Endothelial cell of umbilical vein (primary cell): ENCODE results near the gene TNFRSF1B. TPM values are rescaled to one million over a fixed set of nuclear protein-coding genes. Genes with fewer than 3 reads are reported as not detected.

ENCODE experiments used
- BruUV-seq: library from RNA; stranded (reverse); fragments of 400-500 nt; replicated peaks from 2 replicates; lab custom pipeline; 2021; lab: Mats Ljungman, UMichigan
- CTCF ChIA-PET: fragments of 300-600, 350-600 bp; sonication (Branson Sonifier 250); formaldehyde crosslinking; loops from one replicate; lab custom pipeline; 2021; ENCODE audit warnings: antibody characterized with exemption, inconsistent platforms; lab: Charles Lee
- POLR2A ChIA-PET: fragments of 300-600, 350-600 bp; sonication (Branson Sonifier 250); formaldehyde crosslinking; loops from one replicate; lab custom pipeline; 2021; ENCODE audit warnings: antibody characterized with exemption, inconsistent platforms; lab: Charles Lee
- DNase-seq: peaks from one replicate; pipeline ENCODE4 v3.0.0-alpha.2; 2011; ENCODE audit warnings: low read depth, low spot score
- FAIRE-seq: peaks from 2 replicates; lab custom pipeline; 2011; peaks lifted over from hg19 to GRCh38; lab: Jason Lieb, UNC
- H2AFZ ChIP-seq: 2 replicates; pipeline ENCODE4 v1.6.0; 2012; ENCODE audit warnings: low read depth, low read length, control low read depth, inconsistent platforms
- H3K27ac ChIP-seq: 2 replicates; pipeline ENCODE4 v1.5.1; 2011; ENCODE audit warnings: low read depth, mild to moderate bottlenecking, control low read depth, low read length, moderate library complexity; ENCODE audit not compliant: insufficient read depth
- H3K27me3 ChIP-seq, 2 experiments: 2 replicates each; pipeline versions ENCODE4 v1.6.0 to v1.6.1; 2011; ENCODE audit warnings: low read length in 2 of 2, mixed read lengths in 1 of 2; ENCODE audit not compliant: control insufficient read depth in 2 of 2, insufficient read depth in 2 of 2
- H3K36me3 ChIP-seq, 2 experiments: 2 replicates in 1 of 2; 3 replicates in 1 of 2; pipeline ENCODE4 v1.5.1; 2011; ENCODE audit warnings: low read length in 2 of 2, mild to moderate bottlenecking in 1 of 2, moderate library complexity in 1 of 2; ENCODE audit not compliant: control insufficient read depth in 2 of 2, insufficient read depth in 2 of 2; ENCODE audit errors: extremely low read depth in 1 of 2
- H3K4me1 ChIP-seq: 3 replicates; pipeline ENCODE4 v1.5.1; 2011; ENCODE audit warnings: mild to moderate bottlenecking, low read length; ENCODE audit not compliant: control insufficient read depth, insufficient read depth; ENCODE audit errors: extremely low read depth
- H3K4me2 ChIP-seq: 2 replicates; pipeline ENCODE4 v1.6.1; 2011; ENCODE audit warnings: low read length, control low read depth, mixed read lengths; ENCODE audit not compliant: insufficient read depth
- H3K4me3 ChIP-seq, 3 experiments: fragments of 200-600 bp in 1 of 3; sonication (generic), shearing (Covaris generic) in 1 of 3; replicated peaks in 1 of 3; 2 replicates each; pipeline ENCODE4 v1.5.1; 2011 to 2016; ENCODE audit warnings: control low read depth in 3 of 3, low read length in 3 of 3, mild to moderate bottlenecking in 2 of 3, inconsistent platforms in 1 of 3, low read depth in 1 of 3, moderate library complexity in 1 of 3; ENCODE audit not compliant: insufficient read depth in 1 of 3
- H3K79me2 ChIP-seq: 2 replicates; pipeline ENCODE4 v1.6.0; 2012; ENCODE audit warnings: low read length, inconsistent platforms; ENCODE audit not compliant: control insufficient read depth, insufficient read depth
- H3K9ac ChIP-seq: replicated peaks from 2 replicates; pipeline ENCODE3; 2011; ENCODE audit warnings: low read length, control low read depth; ENCODE audit not compliant: insufficient read depth; ENCODE audit errors: extremely low read depth
- H3K9me1 ChIP-seq: replicated peaks from 3 replicates; pipeline ENCODE4 v1.6.0; 2011; ENCODE audit warnings: mild to moderate bottlenecking, low read length; ENCODE audit not compliant: control insufficient read depth, insufficient read depth; ENCODE audit errors: extremely low read depth
- H3K9me3 ChIP-seq: replicated peaks from 2 replicates; pipeline ENCODE4 v1.5.1; 2012; ENCODE audit warnings: low read length, inconsistent platforms; ENCODE audit not compliant: control insufficient read depth, insufficient read depth
- H4K20me1 ChIP-seq: replicated peaks from 2 replicates; pipeline ENCODE3; 2011; ENCODE audit warnings: mild to moderate bottlenecking, low read length; ENCODE audit not compliant: control insufficient read depth, insufficient read depth; ENCODE audit errors: extremely low read depth
- CTCF ChIP-seq, 2 donors: IDR thresholded peaks; 1 replicate in 1 of 2; 2 replicates in 1 of 2; pipeline ENCODE4 v1.5.1; 2011; ENCODE audit warnings: low read length in 2 of 2, mild to moderate bottlenecking in 2 of 2, moderate library complexity in 2 of 2, control low read depth in 1 of 2, inconsistent platforms in 1 of 2, low read depth in 1 of 2; ENCODE audit not compliant: insufficient read depth in 1 of 2; ENCODE audit errors: extremely low read depth in 1 of 2
- EZH2 ChIP-seq: IDR thresholded peaks from 2 replicates; pipeline ENCODE4 v1.6.1; 2012; ENCODE audit warnings: borderline replicate concordance, low read depth, mild to moderate bottlenecking, moderate library complexity, low read length, inconsistent platforms; ENCODE audit not compliant: severe bottlenecking
- FOS ChIP-seq: IDR thresholded peaks from 2 replicates; pipeline ENCODE4 v1.6.1; 2011; ENCODE audit warnings: mild to moderate bottlenecking, low read length, moderate library complexity, borderline replicate concordance; ENCODE audit not compliant: insufficient read depth
- GATA2 ChIP-seq: IDR thresholded peaks from 2 replicates; pipeline ENCODE4 v1.7.0; 2011; ENCODE audit warnings: low read depth, mild to moderate bottlenecking, moderate library complexity, mixed read lengths, low read length; ENCODE audit not compliant: insufficient read length, insufficient read depth
- JUN ChIP-seq: IDR thresholded peaks from 2 replicates; pipeline ENCODE4 v1.6.1; 2011; ENCODE audit warnings: borderline replicate concordance, low read depth; ENCODE audit not compliant: insufficient read length, insufficient read depth
- MAX ChIP-seq: IDR thresholded peaks from 2 replicates; pipeline ENCODE4 v1.6.1; 2011; ENCODE audit not compliant: insufficient read depth, insufficient read length
- MYC ChIP-seq: IDR thresholded peaks from one replicate; pipeline ENCODE4 v1.6.1; 2011; ENCODE audit warnings: mild to moderate bottlenecking, low read depth, low read length
- POLR2A ChIP-seq: IDR thresholded peaks from 2 replicates; pipeline ENCODE4 v1.6.1; 2012; ENCODE audit warnings: low read depth, mild to moderate bottlenecking, control low read depth, low read length
- POLR2AphosphoS5 ChIP-seq: IDR thresholded peaks from 2 replicates; pipeline ENCODE4 v1.6.1; 2012; ENCODE audit warnings: low read depth, mild to moderate bottlenecking, control low read depth, low read length, moderate library complexity; ENCODE audit not compliant: insufficient read depth
- dilution Hi-C: fragments of 300-500 bp; cut with MboI; formaldehyde crosslinking; loops from one replicate; pipeline ENCODE4 v1.15.0; 2019; ENCODE audit warnings: low sequenced_read_pairs; ENCODE audit not compliant: extremely low pct_ligation_motif_present
- intact Hi-C: fragments of 100-400 bp; cut with micrococcal nuclease; formaldehyde crosslinking; loops from one replicate; pipeline ENCODE4 v1.10.0; 2022
- polyA plus RNA-seq, 4 experiments: library from polyadenylated mRNA; depleted of rRNA in 3 of 4; stranded (reverse) in 3 of 4; unstranded in 1 of 4; fragments of >200 nt; gene quantifications; 2 replicates each; pipeline versions ENCODE4 v1.2.1 to v1.2.3, GENCODE V29; 2011 to 2012; ENCODE audit warnings: missing spikeins in 1 of 4
- total RNA-seq: library from RNA; stranded (reverse); gene quantifications from 2 replicates; pipeline ENCODE4 v1.2.3, GENCODE V29; 2021

TNFRSF1B gene
- total and polyA plus RNA-seq, 2 donors (not counting 3 experiments of a cell fraction or from before 2014, with no cell fraction given), result 53.6 to 65.9 TPM

GRCh38 chr1:12180903-12181302 lies 14.1 kb downstream of the TNFRSF1B start:
- H3K4me1 ChIP-seq, result peaks cover 44% of the 10 kb centered on the region
- DNase-seq, result no peak
- H3K36me3 ChIP-seq, result no peaks in the 10 kb centered on the region
- no peaks in the 10 kb centered on the region for H3K27me3 ChIP-seq
- dilution Hi-C loops (no loop called here), intact Hi-C loops (no loop called here)
- ChIA-PET CTCF (interaction anchor here (8.1 kb wide), 1 partner anchor 55 kb away, joined by 70 read pairs; no protein-coding TSS in a partner anchor), POLR2A (no interaction called here)
- H3K79me2 ChIP-seq, result peaks cover 8% of the 10 kb centered on the region
- no peak overlapping the region for H3K4me2 ChIP-seq
- H4K20me1 ChIP-seq, result no peaks in the 10 kb centered on the region
- no peaks in the 10 kb centered on the region for H3K9me1 ChIP-seq
- no peaks in the 10 kb centered on the region for H3K9me3 ChIP-seq
- H2AFZ ChIP-seq, result no peak overlapping the region
- H3K9ac ChIP-seq, result no peak overlapping the region
- no peak overlapping the region for H3K27ac ChIP-seq
- H3K4me3 ChIP-seq, result no peak overlapping the region
- TF ChIP-seq MYC (no peak), GATA2 (no peak), POLR2AphosphoS5 (no peak), FOS (no peak), POLR2A (no peak), EZH2 (no peak), CTCF (IDR thresholded peaks at IDR 0.05; ENCODE audit: extremely low read depth in 1 of 2, insufficient read depth in 1 of 2, low read depth in 1 of 2, low read length in 2 of 2) (no peak), JUN (no peak), MAX (no peak)
- FAIRE-seq, result no peak
- no TSS peak for BruUV-seq
